Activated CD8-positive, alpha-beta T cell treated with anti-CD3 and anti-CD28 coated beads for 36 hours (primary cell): ENCODE results near the gene KLHL12. TPM values are rescaled to one million over a fixed set of nuclear protein-coding genes. Genes with fewer than 3 reads are reported as not detected.

Experiments used
- ATAC-seq: fragments of 200-7000 bp; cut with Tn5 transposase; one replicate; pipeline ENCODE4 v1.10.0; 2021; ENCODE audit warnings: mild to moderate bottlenecking, moderate library complexity
- CTCF ChIA-PET: fragments of 350-600 bp; sonication (Branson Sonifier 250); formaldehyde crosslinking; loops from one replicate; lab custom pipeline; 2021; ENCODE audit warnings: antibody characterized with exemption; lab: Charles Lee
- POLR2A ChIA-PET: fragments of 350-600 bp; sonication (Branson Sonifier 250); formaldehyde crosslinking; loops from one replicate; lab custom pipeline; 2021; ENCODE audit warnings: antibody characterized with exemption; lab: Charles Lee
- DNase-seq: peaks from one replicate; pipeline ENCODE4 v3.0.0-alpha.2; 2020
- H3K27ac Mint-ChIP-seq: one replicate; pipeline ENCODE4 v1.8.0; 2021; ENCODE audit warnings: mild to moderate bottlenecking, mixed read lengths
- H3K27me3 Mint-ChIP-seq: one replicate; pipeline ENCODE4 v1.8.0; 2021; ENCODE audit warnings: mixed read lengths
- H3K36me3 Mint-ChIP-seq: one replicate; pipeline ENCODE4 v1.8.0; 2021; ENCODE audit warnings: low read depth, mixed read lengths
- H3K4me1 Mint-ChIP-seq: one replicate; pipeline ENCODE4 v1.8.0; 2021; ENCODE audit warnings: low read depth, mixed read lengths
- H3K4me3 Mint-ChIP-seq: one replicate; pipeline ENCODE4 v1.8.0; 2021; ENCODE audit warnings: mild to moderate bottlenecking, moderate library complexity, mixed read lengths
- H3K9me3 Mint-ChIP-seq: one replicate; pipeline ENCODE4 v1.8.0; 2021; ENCODE audit warnings: mixed read lengths
- intact Hi-C: fragments of 100-400 bp; cut with micrococcal nuclease; formaldehyde crosslinking; loops from one replicate; pipeline ENCODE4 v1.10.0; 2022
- total RNA-seq, 2 experiments: library from RNA; stranded (reverse); gene quantifications; one replicate each; pipeline ENCODE4 v1.2.3, GENCODE V29; 2021
- TF ChIP-seq, protein P1 (sequence below): fragments of 200-600 bp; IDR thresholded peaks from one replicate; pipeline ENCODE4 v1.8.0; 2022; ENCODE audit warnings: antibody characterized with exemption, mild to moderate bottlenecking

KLHL12 gene
- 10 to 100 TPM; 38.0 to 43.7 TPM for total RNA-seq

DNA sequence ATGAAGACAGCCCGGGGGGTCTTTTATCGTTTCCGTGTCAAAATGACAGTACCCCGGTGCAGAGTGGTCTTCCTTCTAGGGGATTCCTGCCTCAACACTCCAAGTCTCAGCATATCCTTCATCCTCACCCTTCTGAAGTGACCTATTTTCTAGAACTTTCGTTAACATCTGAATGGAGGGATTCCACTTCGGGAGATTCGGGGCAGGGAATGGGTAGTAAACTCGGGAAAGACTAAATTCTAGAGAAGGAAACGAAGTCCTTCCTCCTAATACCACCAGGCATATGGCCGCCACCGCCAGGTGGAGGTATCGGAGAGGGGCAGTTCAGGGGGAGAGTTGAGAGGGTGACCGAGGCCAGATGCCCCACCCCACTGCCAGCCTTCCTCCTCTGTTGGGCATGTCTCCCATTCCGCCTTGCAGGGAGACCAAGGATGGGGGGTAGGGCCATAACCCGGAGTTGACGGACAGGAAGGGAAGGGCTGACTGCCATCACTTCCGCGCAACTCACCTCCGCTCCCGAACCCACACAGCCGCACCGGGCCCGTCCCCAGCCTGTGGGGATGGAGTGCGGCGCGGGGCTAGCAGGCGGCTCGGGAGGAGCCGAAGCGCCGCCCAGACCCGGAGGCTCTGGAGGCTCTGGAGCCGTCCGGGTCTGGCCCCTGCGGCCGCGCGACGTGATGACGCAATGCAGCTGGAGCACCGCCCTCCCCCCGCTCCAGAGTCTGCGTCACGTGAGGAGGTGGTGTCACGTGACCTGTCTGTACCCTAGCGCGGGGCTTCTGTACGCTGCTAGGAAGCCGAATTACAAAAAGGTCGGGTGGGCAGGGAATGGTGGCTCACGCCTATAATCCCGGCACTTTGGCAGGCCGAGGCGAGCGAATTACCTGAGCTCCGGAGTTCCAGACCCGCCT lies at the start of gene KLHL12:
TSS of gene KLHL12 (minus strand) at position 654 of the 911 bp plus-strand sequence. CDS start 2,072 bp downstream, outside the sequence.
- peaks cover 22% of the 10 kb centered on the region for H3K4me1 Mint-ChIP-seq
- no peaks in the 10 kb centered on the region for H3K27me3 Mint-ChIP-seq
- intact Hi-C loops, result no loop called here
- DNase-seq, result peak; percentile 97
- peak within 1 kb of the TSS; percentile 91 for H3K4me3 Mint-ChIP-seq
- ChIA-PET POLR2A (interaction anchor here (0.8 to 1.2 kb wide), 8 partner anchors 26 to 100 kb away, joined by 3 to 14 read pairs (median 4); partner anchors contain the start of genes RABIF and TMEM183A), CTCF (interaction anchor here (0.8 to 1.2 kb wide), 6 partner anchors 13 to 80 kb away, joined by 3 to 6 read pairs (median 4); partner anchors contain the start of gene TMEM183A)
- peak; percentile 97 for ATAC-seq
- H3K36me3 Mint-ChIP-seq, result peaks cover 5% of the 10 kb centered on the region
- TF ChIP-seq, protein P1, sequence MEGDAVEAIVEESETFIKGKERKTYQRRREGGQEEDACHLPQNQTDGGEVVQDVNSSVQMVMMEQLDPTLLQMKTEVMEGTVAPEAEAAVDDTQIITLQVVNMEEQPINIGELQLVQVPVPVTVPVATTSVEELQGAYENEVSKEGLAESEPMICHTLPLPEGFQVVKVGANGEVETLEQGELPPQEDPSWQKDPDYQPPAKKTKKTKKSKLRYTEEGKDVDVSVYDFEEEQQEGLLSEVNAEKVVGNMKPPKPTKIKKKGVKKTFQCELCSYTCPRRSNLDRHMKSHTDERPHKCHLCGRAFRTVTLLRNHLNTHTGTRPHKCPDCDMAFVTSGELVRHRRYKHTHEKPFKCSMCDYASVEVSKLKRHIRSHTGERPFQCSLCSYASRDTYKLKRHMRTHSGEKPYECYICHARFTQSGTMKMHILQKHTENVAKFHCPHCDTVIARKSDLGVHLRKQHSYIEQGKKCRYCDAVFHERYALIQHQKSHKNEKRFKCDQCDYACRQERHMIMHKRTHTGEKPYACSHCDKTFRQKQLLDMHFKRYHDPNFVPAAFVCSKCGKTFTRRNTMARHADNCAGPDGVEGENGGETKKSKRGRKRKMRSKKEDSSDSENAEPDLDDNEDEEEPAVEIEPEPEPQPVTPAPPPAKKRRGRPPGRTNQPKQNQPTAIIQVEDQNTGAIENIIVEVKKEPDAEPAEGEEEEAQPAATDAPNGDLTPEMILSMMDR, result peak; percentile 69
- H3K27ac Mint-ChIP-seq, result peak within 1 kb of the TSS; percentile 93
- H3K9me3 Mint-ChIP-seq, result no peaks in the 10 kb centered on the region

DNA sequence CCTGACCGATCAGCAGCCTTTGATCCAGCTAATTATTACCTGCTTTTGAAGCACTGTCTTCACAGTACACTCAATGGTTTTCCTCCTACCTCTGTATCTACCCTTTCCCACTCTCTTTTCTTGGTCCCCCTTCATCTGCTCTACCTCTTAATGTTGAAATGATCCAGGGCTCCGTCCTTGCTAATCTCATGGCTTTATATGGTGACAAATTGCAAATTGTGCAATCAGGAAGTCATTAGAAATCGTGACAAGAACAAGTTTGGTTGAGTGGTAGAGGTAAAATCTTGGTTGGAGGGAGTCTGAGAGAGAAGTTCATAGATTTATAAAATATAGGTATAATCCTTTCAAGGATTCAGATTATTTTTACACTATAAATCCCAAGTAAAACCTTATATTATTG lies 49.6 kb upstream of the KLHL12 start:
- intact Hi-C loops, result no loop called here
- POLR2A ChIA-PET, result interaction anchor here (0.6 kb wide), 1 partner anchor 269 kb away, joined by 4 read pairs; no protein-coding TSS in a partner anchor
- TF ChIP-seq, protein P1, result no peak
- H3K4me1 Mint-ChIP-seq, result no peaks in the 10 kb centered on the region
- no peaks in the 10 kb centered on the region for H3K36me3 Mint-ChIP-seq
- no peak for ATAC-seq
- no peak overlapping the region for H3K27ac Mint-ChIP-seq
- no peak overlapping the region for H3K4me3 Mint-ChIP-seq
- peaks cover 21% of the 10 kb centered on the region for H3K27me3 Mint-ChIP-seq
- no peaks in the 10 kb centered on the region for H3K9me3 Mint-ChIP-seq
- CTCF ChIA-PET, result interaction anchor here (2.7 kb wide), 1 partner anchor 22 kb away, joined by 9 read pairs; no protein-coding TSS in a partner anchor
- DNase-seq, result no peak

DNA sequence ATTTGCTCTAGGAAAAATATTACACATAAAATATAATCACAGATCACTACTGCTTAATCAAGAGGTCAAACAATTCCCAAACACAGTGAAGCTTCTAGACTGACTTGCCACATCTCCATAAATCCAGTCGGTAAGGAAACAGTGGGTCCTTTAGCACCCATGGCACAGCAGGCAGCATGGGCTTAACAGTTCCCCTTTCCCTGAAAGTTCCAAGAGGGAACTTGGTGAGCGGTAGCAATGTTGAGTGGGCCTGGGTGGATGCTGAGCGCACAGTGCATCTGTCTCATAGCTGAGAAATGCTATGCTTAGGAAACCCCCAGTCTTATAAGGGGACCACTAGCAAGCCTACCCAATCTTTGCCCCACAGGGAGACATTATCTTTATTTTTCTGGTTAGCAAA lies 47.8 kb upstream of the KLHL12 start:
- Mint-ChIP-seq H3K9me3 (no peaks in the 10 kb centered on the region), H3K4me1 (no peaks in the 10 kb centered on the region), H3K27ac (no peak overlapping the region), H3K27me3 (peaks cover 18% of the 10 kb centered on the region), H3K4me3 (no peak overlapping the region), H3K36me3 (no peaks in the 10 kb centered on the region)
- TF ChIP-seq, protein P1, result no peak
- no peak for ATAC-seq
- no peak for DNase-seq
- intact Hi-C loops, result no loop called here
- POLR2A ChIA-PET, result interaction anchor here (1.4 kb wide), 1 partner anchor 48 kb away, joined by 5 read pairs; the partner anchor contains the start of gene KLHL12
- CTCF ChIA-PET, result interaction anchor here (4.0 kb wide), 1 partner anchor 24 kb away, joined by 23 read pairs; no protein-coding TSS in a partner anchor

DNA sequence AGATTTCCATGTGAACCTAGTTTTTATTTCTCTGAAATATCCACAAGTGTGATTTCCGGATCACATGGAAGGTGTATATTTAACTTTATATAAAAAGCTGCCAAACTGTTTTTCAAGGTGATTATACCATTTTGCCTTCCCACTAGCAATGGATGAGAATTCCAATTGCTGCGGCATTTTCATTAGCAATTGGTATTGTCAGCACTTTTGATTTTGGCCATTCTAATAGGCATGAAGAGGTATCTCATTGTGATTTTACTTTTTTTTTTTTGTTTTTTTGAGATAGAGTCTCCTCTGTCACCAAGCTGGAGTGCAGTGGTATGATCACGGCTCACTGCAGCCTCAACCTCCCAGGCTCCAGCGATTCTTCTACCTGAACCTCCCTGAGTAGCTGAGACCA lies 45.0 kb upstream of the KLHL12 start:
- CTCF ChIA-PET, result interaction anchor here (1.5 to 4.0 kb wide), 2 partner anchors 17 to 26 kb away, joined by 4 to 23 read pairs; no protein-coding TSS in a partner anchor
- no peak overlapping the region for H3K4me3 Mint-ChIP-seq

More for the DNA sequence above, 45.0 kb upstream of the KLHL12 start:
- POLR2A ChIA-PET, result interaction anchor here (2.0 kb wide), 1 partner anchor 35 kb away, joined by 7 read pairs; the partner anchor contains the start of gene TMEM183A
- Mint-ChIP-seq H3K4me1 (peaks cover 17% of the 10 kb centered on the region), H3K9me3 (no peaks in the 10 kb centered on the region), H3K36me3 (no peaks in the 10 kb centered on the region), H3K27me3 (peaks cover 3% of the 10 kb centered on the region), H3K27ac (no peak overlapping the region)
- no peak for ATAC-seq
- TF ChIP-seq, protein P1, result no peak
- intact Hi-C loops, result no loop called here
- DNase-seq, result no peak
